HG03442 (cell line): ENCODE results near the gene SCN4A.
"Not testable (repeated sequence)": the region's sequence is repeated elsewhere in the genome, so short reads cannot be mapped to it uniquely, and the experiment has no call there.

Experiments used
- ATAC-seq: cut with Tn5 transposase; IDR thresholded peaks from one replicate; pipeline ENCODE4 v1.9.1; 2021; ENCODE audit warnings: mild to moderate bottlenecking, moderate library complexity; ENCODE audit not compliant: unreplicated experiment

Gene SCN4A

GRCh38 chr17:63939401-63939800 lies 33.3 kb downstream of the SCN4A start:
- no peak for ATAC-seq

DNA sequence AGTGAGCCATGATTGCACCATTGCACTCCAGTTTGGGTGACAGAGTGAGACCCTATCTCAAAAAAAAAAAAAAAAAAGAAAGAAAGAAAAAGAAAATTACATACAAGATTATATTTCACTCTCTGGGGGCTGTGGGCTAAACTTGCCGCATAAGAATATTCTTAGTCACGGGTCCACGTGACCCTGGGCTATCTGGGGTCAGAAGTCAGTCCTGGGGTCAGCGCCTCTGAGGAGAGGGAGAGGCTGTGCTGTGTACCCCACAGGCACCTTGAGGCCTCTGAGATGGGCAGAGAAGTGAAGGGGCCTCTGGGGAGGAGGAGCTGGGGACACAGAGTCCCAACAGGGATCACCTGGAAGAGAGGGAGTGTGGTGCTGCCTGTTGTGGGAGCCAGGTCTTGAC lies 34.8 kb downstream of the SCN4A start:
- ATAC-seq = no peak

DNA sequence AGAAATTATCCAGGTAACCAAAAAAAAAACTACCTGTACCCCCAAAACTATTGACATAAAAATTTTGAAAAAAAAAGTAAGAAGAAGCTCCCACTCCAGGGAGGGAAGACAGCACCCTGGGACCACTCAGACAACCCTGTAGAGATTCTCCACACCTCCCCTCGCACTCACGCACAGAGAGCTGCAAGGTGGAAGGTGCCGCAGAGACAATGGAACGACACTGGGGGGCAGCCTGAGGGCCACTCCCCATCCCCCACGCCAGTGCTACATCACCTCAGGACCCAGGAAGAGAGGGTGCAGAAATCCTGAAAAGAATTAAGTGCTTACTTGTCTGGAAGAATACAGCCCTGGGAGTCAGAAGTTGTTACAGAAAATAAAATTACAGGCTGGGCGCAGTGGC lies 35.4 kb downstream of the SCN4A start:
- no peak for ATAC-seq

GRCh38 chr17:63934183-63935112 lies 38.3 kb downstream of the SCN4A start:
- ATAC-seq = no peak

GRCh38 chr17:63933598-63933997 lies 39.1 kb downstream of the SCN4A start:
- no peak for ATAC-seq

DNA sequence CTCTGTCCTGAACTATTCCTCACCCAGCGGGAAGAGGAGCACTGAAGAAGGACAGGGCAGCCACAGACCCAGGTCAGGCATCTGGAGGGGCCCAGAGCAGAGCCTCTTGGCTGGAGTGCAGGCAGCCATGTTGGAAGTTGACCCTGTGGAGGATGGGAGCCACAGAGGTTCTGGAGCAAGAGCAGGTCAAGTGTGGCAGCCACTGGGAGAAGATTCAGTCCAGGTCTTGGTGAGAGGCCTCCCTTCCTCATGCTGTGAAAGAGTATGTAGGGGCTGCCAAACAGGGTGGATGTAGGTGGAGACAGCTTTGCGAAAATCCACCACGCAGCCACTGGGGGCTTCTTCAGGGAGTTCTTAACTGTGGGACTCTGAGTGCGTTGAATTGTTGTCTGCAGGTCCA lies 40.0 kb downstream of the SCN4A start:
- peak; percentile 13 for ATAC-seq

GRCh38 chr17:63931981-63932561 lies 40.6 kb downstream of the SCN4A start, which contains the start of gene CD79B:
Gene CD79B, minus strand, starts transcription at chr17:63932331. Its CDS starts 70 bp downstream, at chr17:63932261.
- ATAC-seq = peak; percentile 65

GRCh38 chr17:63930951-63931575 lies 41.7 kb downstream of the SCN4A start:
- ATAC-seq = no peak

- ATAC-seq = no peak
These were observed 42.6 kb downstream of the SCN4A start for GRCh38 chr17:63929860-63930766.

DNA sequence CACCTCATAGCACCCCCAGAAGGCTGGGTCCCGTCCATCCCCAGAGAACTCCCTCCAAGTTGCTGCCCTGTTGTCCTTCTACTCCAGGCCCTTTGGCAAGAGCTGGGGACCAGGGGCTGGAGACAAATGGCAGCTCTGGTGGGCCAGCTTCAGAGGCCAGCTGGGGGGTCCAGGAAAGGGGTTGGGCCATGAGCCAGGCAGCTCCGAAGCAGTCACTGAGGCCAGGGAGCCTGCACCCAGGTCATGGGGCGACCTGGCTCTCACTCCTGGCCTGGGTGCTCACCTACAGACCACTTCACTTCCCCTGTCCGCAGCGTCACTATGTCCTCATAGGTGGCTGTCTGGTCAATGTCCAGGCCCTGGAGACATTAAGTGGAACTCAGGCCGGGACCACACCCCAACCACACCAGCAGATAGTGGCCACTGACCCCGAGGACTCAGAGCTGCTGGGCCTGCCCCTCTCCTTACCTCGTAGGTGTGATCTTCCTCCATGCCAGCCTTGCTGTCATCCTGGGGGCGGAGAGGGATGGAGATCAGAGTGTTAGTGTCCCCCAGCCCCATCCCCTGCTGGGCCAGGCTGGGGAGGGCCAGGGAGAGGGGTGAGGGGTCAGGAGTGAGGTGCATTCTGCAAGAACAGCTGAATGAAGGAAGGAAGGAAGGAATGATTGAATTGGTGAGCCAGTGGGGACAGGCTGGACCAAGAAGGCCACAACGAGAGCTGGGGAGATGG lies 43.6 kb downstream of the SCN4A start:
- no peak for ATAC-seq

DNA sequence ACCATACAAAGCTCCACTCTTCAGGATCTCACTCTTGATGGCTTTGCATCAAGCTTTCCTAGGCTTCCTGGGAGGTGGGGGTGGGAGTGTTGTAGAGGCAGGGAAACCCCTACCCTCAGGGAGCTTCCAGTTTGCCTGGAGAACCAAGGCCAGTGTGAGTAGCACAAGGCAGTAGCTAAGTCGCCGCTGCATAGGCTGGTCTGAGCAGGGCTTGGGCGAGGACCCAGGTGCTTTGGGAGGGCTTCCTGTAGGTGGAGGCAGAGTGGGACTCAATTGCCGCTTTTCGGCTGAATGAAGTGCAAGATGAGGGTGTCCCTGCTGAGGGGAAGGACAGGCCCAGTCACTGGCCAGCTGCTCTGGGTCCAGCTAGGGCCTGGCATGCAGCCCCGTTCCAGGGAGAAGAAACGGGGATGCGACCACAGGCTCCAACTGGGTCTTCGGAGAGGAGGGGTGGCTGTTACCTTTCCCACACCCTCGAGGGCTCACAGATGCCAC lies 44.5 kb downstream of the SCN4A start:
- no peak for ATAC-seq

DNA sequence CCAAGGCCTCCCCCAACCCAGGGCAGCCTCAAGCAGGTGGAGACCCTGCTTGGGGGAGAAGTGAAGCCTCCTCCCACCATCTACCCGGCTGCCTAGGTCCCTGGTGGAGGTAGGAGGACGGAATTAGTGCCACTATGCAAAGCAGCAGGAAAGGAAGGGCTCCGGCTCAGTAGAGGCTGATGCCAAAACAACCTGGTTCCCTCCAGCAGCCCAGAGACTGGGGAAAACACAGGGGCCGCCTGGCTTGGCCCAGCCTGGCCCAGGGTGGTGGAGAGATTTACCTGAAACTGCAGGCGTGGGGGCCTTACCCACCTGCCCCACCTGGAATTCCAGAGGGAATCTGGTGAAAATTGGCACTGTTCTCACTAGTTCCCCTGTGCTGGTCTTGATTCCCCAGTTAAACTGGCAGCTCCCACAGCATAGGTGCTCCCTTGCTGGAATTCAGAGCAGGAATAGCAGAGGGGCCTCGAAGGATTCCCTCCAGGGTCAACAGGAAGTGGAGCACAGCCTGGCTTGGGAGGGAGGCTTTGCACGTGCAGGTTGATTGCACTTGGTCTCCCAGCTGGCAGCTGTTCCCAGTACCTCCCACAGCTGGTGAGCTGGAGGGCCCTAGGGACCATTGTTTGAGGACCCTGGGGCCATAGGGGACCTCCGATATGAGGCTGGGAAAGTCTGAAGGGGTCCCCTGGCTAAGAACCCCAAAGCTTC lies 45.1 kb downstream of the SCN4A start:
- ATAC-seq = no peak

GRCh38 chr17:63926164-63926563 lies 46.6 kb downstream of the SCN4A start:
- no peak for ATAC-seq

DNA sequence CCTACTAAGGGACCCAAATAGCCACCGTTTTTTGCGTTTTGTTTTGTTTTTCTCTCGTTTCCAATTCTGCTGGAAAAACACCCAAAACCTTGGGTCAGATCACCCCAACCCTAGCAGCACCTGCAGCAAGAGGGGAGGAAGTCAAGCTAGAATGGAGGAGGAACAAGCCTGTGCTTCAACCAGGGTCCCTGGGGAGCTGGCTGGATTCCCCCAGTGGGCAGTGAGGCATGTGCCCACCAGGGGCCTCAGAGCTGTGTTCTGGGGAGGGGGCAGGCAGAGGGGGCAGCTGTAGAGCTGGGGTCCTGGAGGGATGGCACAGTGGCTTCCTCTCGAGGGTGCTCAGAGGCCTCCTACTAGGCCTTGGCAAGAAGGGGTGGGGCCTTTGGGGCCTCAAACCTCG lies 47.1 kb downstream of the SCN4A start:
- no peak for ATAC-seq

- ATAC-seq = not testable (repeated sequence)
These were observed 50.3 kb downstream of the SCN4A start for GRCh38 chr17:63922402-63922801.

DNA sequence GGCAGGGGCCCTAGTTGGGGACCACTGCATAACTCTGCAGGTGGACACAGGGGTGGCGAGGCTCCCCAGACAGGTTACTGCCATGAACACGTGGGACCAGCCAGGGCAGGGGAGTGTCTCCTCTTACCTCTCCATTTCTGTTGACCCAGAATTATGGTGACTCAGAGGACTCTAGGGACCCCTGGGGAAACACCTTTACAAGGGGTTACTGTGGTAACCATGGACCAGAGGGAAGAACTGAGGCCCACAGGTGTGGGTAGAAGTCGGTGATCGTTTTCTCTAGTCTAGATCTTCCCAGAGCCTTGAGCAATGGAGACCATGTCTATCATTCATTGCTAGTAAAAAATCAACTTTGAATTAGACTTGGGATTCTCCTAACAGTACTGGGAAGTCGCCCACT lies 51.9 kb downstream of the SCN4A start:
- ATAC-seq = not testable (repeated sequence)

DNA sequence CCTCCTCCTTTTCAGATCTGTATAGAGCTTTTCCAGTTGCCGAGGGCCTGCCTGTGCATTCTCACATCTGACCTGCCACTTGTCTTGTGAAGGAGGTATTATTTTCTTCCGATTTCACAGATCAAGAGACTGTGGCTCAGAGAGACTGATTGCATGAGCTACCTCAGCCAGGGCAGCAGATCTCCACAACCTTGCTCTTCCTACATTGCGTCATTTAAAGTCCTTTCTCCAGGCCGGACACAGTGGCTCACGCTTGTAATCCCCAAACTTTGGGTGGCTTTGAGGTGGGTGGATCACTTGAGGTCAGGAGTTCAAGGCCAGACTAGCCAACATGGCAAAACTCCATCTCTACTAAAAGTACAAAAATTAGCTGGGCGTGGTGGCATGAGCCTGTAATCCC lies 52.7 kb downstream of the SCN4A start:
- ATAC-seq = not testable (repeated sequence)

DNA sequence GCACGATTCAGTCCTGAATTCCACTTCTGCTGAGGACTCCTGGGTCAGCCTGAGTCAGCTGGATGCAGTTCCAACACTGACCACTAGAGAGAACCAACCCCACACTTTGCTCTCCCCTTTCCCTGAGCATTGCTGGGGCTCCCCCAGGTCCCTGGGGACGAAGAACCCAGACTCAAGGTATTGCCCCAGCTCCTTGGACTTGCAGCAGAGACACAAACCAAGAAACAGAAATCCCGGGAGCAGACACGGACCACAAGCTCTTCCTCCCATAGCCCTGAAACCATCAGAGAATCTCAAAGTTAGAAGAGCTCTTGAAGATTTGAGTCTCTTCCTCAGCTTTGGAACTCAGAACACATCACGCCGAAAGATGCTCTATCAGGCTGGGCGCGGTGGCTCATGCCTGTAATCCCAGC lies 53.4 kb downstream of the SCN4A start:
- ATAC-seq = no peak

DNA sequence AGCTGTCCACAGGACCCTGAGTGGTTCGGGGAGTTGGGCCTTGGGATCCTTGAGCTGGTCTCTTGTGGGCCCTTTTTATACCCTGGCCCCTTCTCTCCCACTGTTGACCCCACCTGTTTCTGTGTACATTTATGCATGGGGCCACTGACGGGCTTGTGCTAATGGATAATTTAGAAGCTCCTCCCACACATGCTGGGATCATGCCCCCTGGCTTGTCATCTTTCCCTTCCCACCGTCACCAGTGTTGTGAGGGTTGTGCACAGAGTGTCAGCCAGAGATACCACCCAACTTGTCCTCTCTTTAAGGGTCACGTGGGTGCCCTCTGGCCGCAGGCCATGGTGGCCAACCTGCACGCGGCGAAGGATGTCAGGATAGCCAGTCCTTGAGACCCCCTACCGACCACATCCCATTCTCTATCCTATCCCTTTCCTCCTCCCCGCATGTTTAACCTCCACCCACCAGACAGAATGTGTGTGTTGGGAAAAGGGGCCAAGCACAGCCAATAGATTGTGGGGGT lies 53.9 kb downstream of the SCN4A start, which contains the start of gene GH1:
Gene GH1, minus strand, starts transcription at position 51 of the 517 bp plus-strand sequence. CDS start 63 bp downstream, outside the sequence.
- ATAC-seq = not testable (repeated sequence)
